ENCODE measurements around the gene SLC25A1.

DNA sequence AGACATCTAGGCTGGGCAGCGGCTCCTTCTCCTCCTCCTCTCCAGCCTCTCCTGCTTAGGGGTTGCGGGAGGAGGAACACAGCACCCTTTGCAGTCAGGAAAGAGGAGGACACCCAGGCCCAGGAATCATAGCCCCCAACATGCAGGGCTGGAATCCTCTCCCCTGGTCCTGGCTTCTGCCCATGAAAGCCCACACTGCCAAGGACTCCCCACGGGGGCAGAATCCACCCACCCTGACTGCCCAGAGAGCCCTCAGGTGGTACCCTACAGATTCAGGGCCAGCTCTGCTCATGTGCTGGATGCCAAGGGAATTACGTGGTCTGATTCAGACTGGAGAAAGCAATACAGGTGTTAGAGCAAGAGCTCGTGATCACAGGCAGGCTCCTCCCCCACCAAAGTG is 38.6 kb downstream of the SLC25A1 start:
- TF ChIP-seq, protein P1, sequence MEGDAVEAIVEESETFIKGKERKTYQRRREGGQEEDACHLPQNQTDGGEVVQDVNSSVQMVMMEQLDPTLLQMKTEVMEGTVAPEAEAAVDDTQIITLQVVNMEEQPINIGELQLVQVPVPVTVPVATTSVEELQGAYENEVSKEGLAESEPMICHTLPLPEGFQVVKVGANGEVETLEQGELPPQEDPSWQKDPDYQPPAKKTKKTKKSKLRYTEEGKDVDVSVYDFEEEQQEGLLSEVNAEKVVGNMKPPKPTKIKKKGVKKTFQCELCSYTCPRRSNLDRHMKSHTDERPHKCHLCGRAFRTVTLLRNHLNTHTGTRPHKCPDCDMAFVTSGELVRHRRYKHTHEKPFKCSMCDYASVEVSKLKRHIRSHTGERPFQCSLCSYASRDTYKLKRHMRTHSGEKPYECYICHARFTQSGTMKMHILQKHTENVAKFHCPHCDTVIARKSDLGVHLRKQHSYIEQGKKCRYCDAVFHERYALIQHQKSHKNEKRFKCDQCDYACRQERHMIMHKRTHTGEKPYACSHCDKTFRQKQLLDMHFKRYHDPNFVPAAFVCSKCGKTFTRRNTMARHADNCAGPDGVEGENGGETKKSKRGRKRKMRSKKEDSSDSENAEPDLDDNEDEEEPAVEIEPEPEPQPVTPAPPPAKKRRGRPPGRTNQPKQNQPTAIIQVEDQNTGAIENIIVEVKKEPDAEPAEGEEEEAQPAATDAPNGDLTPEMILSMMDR (IDR thresholded peaks at IDR 0.05): no peak
- no peak for TF ChIP-seq POLR2A (IDR thresholded peaks at IDR 0.05)
